ENCODE data around the gene ING5.

ING5 gene

GRCh38 chr2:241701149-241701398 is 765 bp upstream of the ING5 start:
- Histone ChIP-seq H3K4me3 (ENCODE audit: low read length) (peak overlapping the region; percentile 86), H4K20me1 (ENCODE audit: insufficient read depth, low read length) (peaks cover 8% of the 10 kb centered on the region; the same call in 1 of the 2 replicates), H3K9me3 (ENCODE audit: insufficient read depth, low read length) (no peaks in the 10 kb centered on the region), H3K9ac (ENCODE audit: low read length) (peak overlapping the region; percentile 77), H3K4me2 (ENCODE audit: low read length) (peak overlapping the region; percentile 66), H3K27me3 (ENCODE audit: low read depth, low read length) (no peaks in the 10 kb centered on the region), H3K36me3 (replicated peaks; ENCODE audit: low read depth, low read length) (peaks cover 8% of the 10 kb centered on the region), H3K27ac (ENCODE audit: low read length) (peak overlapping the region; percentile 79), H3K4me1 (ENCODE audit: low read length) (peaks cover 20% of the 10 kb centered on the region), H2AFZ (ENCODE audit: low read depth, low read length) (no peak overlapping the region), H3K79me2 (ENCODE audit: low read length) (peaks cover 26% of the 10 kb centered on the region)
- TF ChIP-seq EZH2phosphoT487 (IDR thresholded peaks at IDR 0.05; ENCODE audit: low read depth), result no peak
- no peak; the same call in none of the 2 replicates for TF ChIP-seq CTCF (IDR thresholded peaks at IDR 0.05; ENCODE audit: low read depth, low read length)

GRCh38 chr2:241702155-241703031 is 554 bp downstream of the ING5 start:
- H3K4me2 ChIP-seq (ENCODE audit: low read length), result peak overlapping the region; percentile 99
- H3K4me3 ChIP-seq (ENCODE audit: low read length), result peak overlapping the region; percentile 99
- peaks cover 20% of the 10 kb centered on the region for H3K4me1 ChIP-seq (ENCODE audit: low read length)
- H3K9me3 ChIP-seq (ENCODE audit: insufficient read depth, low read length), result no peaks in the 10 kb centered on the region
- TF ChIP-seq CTCF (IDR thresholded peaks at IDR 0.05; ENCODE audit: low read depth, low read length) (peak; percentile 50), EZH2phosphoT487 (IDR thresholded peaks at IDR 0.05; ENCODE audit: low read depth) (no peak)
- peaks cover 8% of the 10 kb centered on the region; the same call in 1 of the 2 replicates for H4K20me1 ChIP-seq (ENCODE audit: insufficient read depth, low read length)
- peaks cover 14% of the 10 kb centered on the region for H3K36me3 ChIP-seq (replicated peaks; ENCODE audit: low read depth, low read length)
- H2AFZ ChIP-seq (ENCODE audit: low read depth, low read length), result no peak overlapping the region
- H3K27me3 ChIP-seq (ENCODE audit: low read depth, low read length), result no peaks in the 10 kb centered on the region
- peak overlapping the region; percentile 79 for H3K27ac ChIP-seq (ENCODE audit: low read length)
- peaks cover 26% of the 10 kb centered on the region for H3K79me2 ChIP-seq (ENCODE audit: low read length)
- peak overlapping the region; percentile 81 for H3K9ac ChIP-seq (ENCODE audit: low read length)

- H3K4me1 ChIP-seq (ENCODE audit: low read length), result peaks cover 20% of the 10 kb centered on the region
- H3K79me2 ChIP-seq (ENCODE audit: low read length), result peaks cover 26% of the 10 kb centered on the region
- no peaks in the 10 kb centered on the region for H3K9me3 ChIP-seq (ENCODE audit: insufficient read depth, low read length)
- H3K27me3 ChIP-seq (ENCODE audit: low read depth, low read length), result no peaks in the 10 kb centered on the region
- peaks cover 8% of the 10 kb centered on the region; the same call in 1 of the 2 replicates for H4K20me1 ChIP-seq (ENCODE audit: insufficient read depth, low read length)
- H3K36me3 ChIP-seq (replicated peaks; ENCODE audit: low read depth, low read length), result peaks cover 17% of the 10 kb centered on the region
- peak overlapping the region; percentile 99 for H3K4me2 ChIP-seq (ENCODE audit: low read length)
- H2AFZ ChIP-seq (ENCODE audit: low read depth, low read length), result no peak overlapping the region
- H3K9ac ChIP-seq (ENCODE audit: low read length), result peak overlapping the region; percentile 81
- TF ChIP-seq CTCF (IDR thresholded peaks at IDR 0.05; ENCODE audit: low read depth, low read length) (no peak), EZH2phosphoT487 (IDR thresholded peaks at IDR 0.05; ENCODE audit: low read depth) (no peak)
- H3K4me3 ChIP-seq (ENCODE audit: low read length), result peak overlapping the region; percentile 99
- H3K27ac ChIP-seq (ENCODE audit: low read length), result peak overlapping the region; percentile 28; the same call in 1 of the 2 replicates
Measured at GRCh38 chr2:241703032-241703604, 1.3 kb downstream of the ING5 start.

- Histone ChIP-seq H3K27me3 (ENCODE audit: low read depth, low read length) (no peaks in the 10 kb centered on the region), H3K36me3 (replicated peaks; ENCODE audit: low read depth, low read length) (peaks cover 22% of the 10 kb centered on the region), H3K4me1 (ENCODE audit: low read length) (peaks cover 6% of the 10 kb centered on the region), H3K79me2 (ENCODE audit: low read length) (peaks cover 18% of the 10 kb centered on the region), H2AFZ (ENCODE audit: low read depth, low read length) (no peak overlapping the region), H3K9me3 (ENCODE audit: insufficient read depth, low read length) (no peaks in the 10 kb centered on the region), H4K20me1 (ENCODE audit: insufficient read depth, low read length) (peaks cover 8% of the 10 kb centered on the region; the same call in 1 of the 2 replicates), H3K4me2 (ENCODE audit: low read length) (no peak overlapping the region), H3K4me3 (ENCODE audit: low read length) (no peak overlapping the region), H3K27ac (ENCODE audit: low read length) (no peak overlapping the region), H3K9ac (ENCODE audit: low read length) (no peak overlapping the region)
- TF ChIP-seq CTCF (IDR thresholded peaks at IDR 0.05; ENCODE audit: low read depth, low read length) (no peak), EZH2phosphoT487 (IDR thresholded peaks at IDR 0.05; ENCODE audit: low read depth) (no peak)
Measured at GRCh38 chr2:241706537-241706936, 4.7 kb downstream of the ING5 start.

Data from OCI-LY3 (cell line).